Mesendoderm (in vitro differentiated cells): ENCODE data around the gene IL27RA.
"Not testable (repeated sequence)": the region's sequence is repeated elsewhere in the genome, so short reads cannot be mapped to it uniquely, and the experiment has no call there.

Experiments used
- DNase-seq: peaks from one replicate; pipeline ENCODE4 v3.0.0; 2013
- H2AK5ac ChIP-seq: 2 replicates; pipeline ENCODE4 v1.6.1; 2013; ENCODE audit warnings: low read length, inconsistent platforms
- H2BK120ac ChIP-seq: 2 replicates; pipeline ENCODE4 v1.6.1; 2013; ENCODE audit warnings: low read depth, mild to moderate bottlenecking, low read length, moderate library complexity, mixed read lengths
- H2BK15ac ChIP-seq: replicated peaks from 2 replicates; pipeline ENCODE4 v1.6.1; 2013; ENCODE audit warnings: low read depth, mild to moderate bottlenecking, moderate library complexity
- H2BK5ac ChIP-seq: 2 replicates; pipeline ENCODE4 v1.6.1; 2013; ENCODE audit warnings: low read length, inconsistent platforms
- H3K18ac ChIP-seq: 2 replicates; pipeline ENCODE4 v1.6.1; 2013; ENCODE audit warnings: mild to moderate bottlenecking, low read length, mixed read lengths
- H3K23ac ChIP-seq: one replicate; pipeline ENCODE4 v1.6.1; 2013; ENCODE audit warnings: low read length
- H3K27ac ChIP-seq: 2 replicates; pipeline ENCODE4 v1.5.1; 2013; ENCODE audit warnings: low read depth, mild to moderate bottlenecking, inconsistent platforms, low read length, moderate library complexity
- H3K27me3 ChIP-seq: 2 replicates; pipeline ENCODE4 v1.6.1; 2013; ENCODE audit warnings: low read length, control low read depth, mild to moderate bottlenecking, inconsistent platforms; ENCODE audit not compliant: insufficient read depth, poor library complexity
- H3K36me3 ChIP-seq: 2 replicates; pipeline ENCODE4 v1.6.1; 2013; ENCODE audit warnings: low read length, inconsistent platforms; ENCODE audit not compliant: control insufficient read depth, insufficient read depth
- H3K4ac ChIP-seq: one replicate; pipeline ENCODE4 v1.6.1; 2013; ENCODE audit warnings: low read depth, mild to moderate bottlenecking, low read length, moderate library complexity
- H3K4me1 ChIP-seq: 2 replicates; pipeline ENCODE4 v1.6.1; 2013; ENCODE audit warnings: low read depth, low read length, inconsistent platforms; ENCODE audit not compliant: control insufficient read depth
- H3K4me2 ChIP-seq: 2 replicates; pipeline ENCODE4 v1.6.1; 2013; ENCODE audit warnings: low read length
- H3K4me3 ChIP-seq: 2 replicates; pipeline ENCODE4 v1.5.1; 2013; ENCODE audit warnings: mild to moderate bottlenecking, low read length
- H3K56ac ChIP-seq: one replicate; pipeline ENCODE4 v1.6.1; 2013; ENCODE audit warnings: low read length
- H3K79me1 ChIP-seq: 2 replicates; pipeline ENCODE4 v1.6.1; 2013; ENCODE audit warnings: low read length, inconsistent platforms
- H3K79me2 ChIP-seq: 2 replicates; pipeline ENCODE4 v1.6.1; 2013; ENCODE audit warnings: mild to moderate bottlenecking, low read length; ENCODE audit not compliant: control insufficient read depth, insufficient read depth
- H3K9ac ChIP-seq: 2 replicates; pipeline ENCODE4 v1.6.1; 2013; ENCODE audit warnings: low read length, inconsistent platforms
- H4K5ac ChIP-seq: one replicate; pipeline ENCODE4 v1.6.1; 2013; ENCODE audit warnings: low read length
- H4K8ac ChIP-seq: one replicate; pipeline ENCODE4 v1.6.1; 2013; ENCODE audit warnings: low read depth, mild to moderate bottlenecking, control low read depth, low read length, moderate library complexity
- whole genome bisulfite sequencing: extraction: QIAGEN DNeasy Blood & Tissue Kit; methylation state at CpG from one replicate; pipeline ENCODE4 v1.1.7; 2013; ENCODE audit warnings: low lambda C conversion rate, missing lambda C conversion rate; ENCODE audit not compliant: insufficient coverage; ENCODE audit errors: extremely low coverage; 5-methylcytosine and 5-hydroxymethylcytosine counted together

The IL27RA gene

GRCh38 chr19:14021474-14021873, 10.1 kb upstream of the IL27RA start:
- no peak overlapping the region for H2BK120ac ChIP-seq
- H3K4me3 ChIP-seq = no peak overlapping the region
- no peak overlapping the region for H3K18ac ChIP-seq
- H4K5ac ChIP-seq = no peak overlapping the region
- no peak overlapping the region for H4K8ac ChIP-seq
- no CpG with 5 or more reads among the region's 5 CpGs for WGBS
- H3K56ac ChIP-seq = no peak overlapping the region
- no peaks in the 10 kb centered on the region for H3K36me3 ChIP-seq
- H2AK5ac ChIP-seq = no peak overlapping the region
- no peak overlapping the region for H2BK15ac ChIP-seq
- no peaks in the 10 kb centered on the region for H3K4me1 ChIP-seq
- H3K4ac ChIP-seq = no peak overlapping the region
- H3K79me1 ChIP-seq = no peaks in the 10 kb centered on the region
- no peak overlapping the region for H3K27ac ChIP-seq
- H3K4me2 ChIP-seq = no peak overlapping the region
- no peaks in the 10 kb centered on the region for H3K79me2 ChIP-seq
- H3K9ac ChIP-seq = no peak overlapping the region
- DNase-seq = peak; percentile 55
- H2BK5ac ChIP-seq = no peak overlapping the region
- H3K23ac ChIP-seq = no peak overlapping the region
- no peaks in the 10 kb centered on the region for H3K27me3 ChIP-seq

- Histone ChIP-seq H3K27ac (no peak overlapping the region), H3K4me3 (no peak overlapping the region), H4K8ac (no peak overlapping the region), H3K4me1 (no peaks in the 10 kb centered on the region), H3K4ac (no peak overlapping the region), H2BK120ac (no peak overlapping the region), H3K56ac (no peak overlapping the region), H3K79me2 (no peaks in the 10 kb centered on the region), H2AK5ac (no peak overlapping the region), H3K18ac (no peak overlapping the region), H3K27me3 (no peaks in the 10 kb centered on the region), H4K5ac (no peak overlapping the region), H3K23ac (no peak overlapping the region), H2BK15ac (no peak overlapping the region), H3K4me2 (no peak overlapping the region), H2BK5ac (no peak overlapping the region), H3K36me3 (no peaks in the 10 kb centered on the region), H3K9ac (no peak overlapping the region), H3K79me1 (no peaks in the 10 kb centered on the region)
- no CpG with 5 or more reads among the region's 4 CpGs for WGBS
- DNase-seq = no peak
These were observed 9.1 kb upstream of the IL27RA start for GRCh38 chr19:14022469-14022868.

GRCh38 chr19:14023404-14024235, 7.9 kb upstream of the IL27RA start:
- H3K27ac ChIP-seq = no peak overlapping the region
- no peaks in the 10 kb centered on the region for H3K4me1 ChIP-seq
- H3K4ac ChIP-seq = no peak overlapping the region
- no peak overlapping the region for H4K8ac ChIP-seq
- H3K56ac ChIP-seq = peak overlapping the region; percentile 58
- no peak overlapping the region for H2BK120ac ChIP-seq
- peak; percentile 92 for DNase-seq
- H3K4me3 ChIP-seq = no peak overlapping the region
- no peak overlapping the region for H2BK5ac ChIP-seq
- WGBS = no CpG with 5 or more reads among the region's 9 CpGs
- no peak overlapping the region for H4K5ac ChIP-seq
- no peaks in the 10 kb centered on the region for H3K36me3 ChIP-seq
- no peak overlapping the region for H3K9ac ChIP-seq
- no peaks in the 10 kb centered on the region for H3K27me3 ChIP-seq
- no peak overlapping the region for H3K23ac ChIP-seq
- no peak overlapping the region for H2AK5ac ChIP-seq
- no peaks in the 10 kb centered on the region for H3K79me2 ChIP-seq
- no peak overlapping the region for H3K18ac ChIP-seq
- H2BK15ac ChIP-seq = no peak overlapping the region
- no peak overlapping the region for H3K4me2 ChIP-seq
- no peaks in the 10 kb centered on the region for H3K79me1 ChIP-seq

GRCh38 chr19:14026652-14027192, 4.8 kb upstream of the IL27RA start:
- H3K23ac ChIP-seq, H3K9ac ChIP-seq, H3K4me3 ChIP-seq, H3K4me1 ChIP-seq, H3K79me1 ChIP-seq, H3K27ac ChIP-seq, H2BK120ac ChIP-seq, DNase-seq, H2BK15ac ChIP-seq, H3K4ac ChIP-seq, H2BK5ac ChIP-seq, H4K5ac ChIP-seq, H3K36me3 ChIP-seq, H2AK5ac ChIP-seq, H3K27me3 ChIP-seq, H4K8ac ChIP-seq, H3K79me2 ChIP-seq, H3K18ac ChIP-seq, H3K4me2 ChIP-seq, H3K56ac ChIP-seq: not testable (repeated sequence)
- no CpG with 5 or more reads among the region's 5 CpGs for WGBS

GRCh38 chr19:14027856-14028450, 3.6 kb upstream of the IL27RA start, which contains the start of gene RLN3:
TSS of gene RLN3 (plus strand) at chr19:14028148. CDS start at chr19:14028205, 57 bp downstream.
- H4K8ac ChIP-seq = no peak within 1 kb of the TSS
- no peak for DNase-seq
- H2BK120ac ChIP-seq = no peak within 1 kb of the TSS
- no peaks in the 10 kb centered on the region for H3K4me1 ChIP-seq
- H3K56ac ChIP-seq = no peak within 1 kb of the TSS
- H3K79me2 ChIP-seq = no peaks in the 10 kb centered on the region
- no peak within 1 kb of the TSS for H2BK15ac ChIP-seq
- no peak within 1 kb of the TSS for H2AK5ac ChIP-seq
- no peaks in the 10 kb centered on the region for H3K27me3 ChIP-seq
- no peak within 1 kb of the TSS for H3K4ac ChIP-seq
- WGBS = no CpG with 5 or more reads among the region's 24 CpGs
- H3K9ac ChIP-seq = no peak within 1 kb of the TSS
- H4K5ac ChIP-seq = no peak within 1 kb of the TSS
- H3K79me1 ChIP-seq = no peaks in the 10 kb centered on the region
- no peak within 1 kb of the TSS for H2BK5ac ChIP-seq
- H3K36me3 ChIP-seq = no peaks in the 10 kb centered on the region
- no peak within 1 kb of the TSS for H3K18ac ChIP-seq
- no peak within 1 kb of the TSS for H3K4me3 ChIP-seq
- no peak within 1 kb of the TSS for H3K4me2 ChIP-seq
- no peak within 1 kb of the TSS for H3K27ac ChIP-seq
- H3K23ac ChIP-seq = no peak within 1 kb of the TSS
